HG03159 (cell line): ENCODE results near the gene ABT1.

Experiments used
- ATAC-seq: cut with Tn5 transposase; IDR thresholded peaks from one replicate; pipeline ENCODE4 v1.9.1; 2021; ENCODE audit warnings: mild to moderate bottlenecking, moderate library complexity; ENCODE audit not compliant: unreplicated experiment

Gene ABT1

GRCh38 chr6:26602262-26602661 lies 5.5 kb downstream of the ABT1 start:
- ATAC-seq = no peak

DNA sequence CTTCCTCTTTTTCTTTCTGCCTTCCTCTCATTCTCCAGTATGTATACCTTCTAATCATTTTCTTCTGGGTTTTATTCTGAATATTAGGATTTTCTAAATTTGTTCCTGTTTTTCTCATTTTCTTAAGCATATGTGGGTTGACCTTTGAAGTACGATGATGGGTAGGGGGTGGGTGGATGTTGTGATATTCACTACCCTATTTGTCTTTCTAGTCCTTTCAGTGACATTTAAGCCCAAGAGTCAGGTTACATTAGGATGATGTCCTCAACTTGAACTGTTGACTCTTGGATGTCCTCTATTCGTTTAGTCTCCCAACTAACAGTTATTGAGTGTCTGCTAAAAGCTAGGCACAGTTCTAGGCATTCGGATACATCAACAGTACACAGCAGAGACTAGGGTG lies 7.3 kb downstream of the ABT1 start:
- ATAC-seq = no peak

GRCh38 chr6:26604797-26605196 lies 8.0 kb downstream of the ABT1 start:
- ATAC-seq = no peak

DNA sequence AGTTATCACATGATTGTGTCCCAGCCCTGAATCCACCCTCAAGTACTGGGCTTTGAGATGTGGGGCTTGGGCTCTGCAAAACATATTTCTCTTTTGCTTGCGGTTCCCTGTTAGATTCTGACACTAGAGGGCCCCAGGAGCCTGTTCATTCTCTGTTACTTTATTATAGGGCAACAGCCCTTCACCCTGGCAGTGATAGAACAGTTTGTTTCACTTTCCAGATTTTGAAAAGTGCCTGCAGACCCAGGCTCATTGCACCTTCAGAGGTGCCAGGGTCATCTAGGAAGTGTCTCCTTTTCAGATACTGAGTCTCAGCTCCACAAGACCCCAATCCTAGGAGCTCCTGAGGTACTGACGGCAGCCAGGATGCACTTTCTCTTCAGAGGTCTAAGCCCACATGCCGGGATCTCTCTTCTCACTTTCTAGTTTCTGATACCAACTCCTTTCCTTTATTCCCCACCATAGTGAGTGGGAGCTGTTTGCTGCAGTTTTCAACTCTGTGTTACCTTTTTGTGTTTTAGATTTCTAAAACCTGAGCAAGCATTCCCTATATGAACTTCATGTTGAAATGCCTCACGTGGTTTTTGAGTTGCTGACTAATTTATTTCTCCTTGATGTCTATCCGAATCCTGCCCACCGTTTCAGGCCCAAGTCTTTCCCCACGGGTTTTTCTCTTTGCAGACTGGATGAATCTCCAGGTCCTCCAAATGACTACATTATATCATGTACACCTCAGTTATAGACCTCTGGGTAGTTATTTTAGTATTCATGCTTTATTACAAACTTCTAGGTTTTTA lies 10.9 kb downstream of the ABT1 start:
- peak; percentile 73 for ATAC-seq

- ATAC-seq = no peak
Observed at GRCh38 chr6:26609463-26609862, 12.7 kb downstream of the ABT1 start.

- ATAC-seq = no peak
Observed at GRCh38 chr6:26611599-26611998, 14.8 kb downstream of the ABT1 start.

GRCh38 chr6:26613201-26613600 lies 16.4 kb downstream of the ABT1 start:
- ATAC-seq = no peak

DNA sequence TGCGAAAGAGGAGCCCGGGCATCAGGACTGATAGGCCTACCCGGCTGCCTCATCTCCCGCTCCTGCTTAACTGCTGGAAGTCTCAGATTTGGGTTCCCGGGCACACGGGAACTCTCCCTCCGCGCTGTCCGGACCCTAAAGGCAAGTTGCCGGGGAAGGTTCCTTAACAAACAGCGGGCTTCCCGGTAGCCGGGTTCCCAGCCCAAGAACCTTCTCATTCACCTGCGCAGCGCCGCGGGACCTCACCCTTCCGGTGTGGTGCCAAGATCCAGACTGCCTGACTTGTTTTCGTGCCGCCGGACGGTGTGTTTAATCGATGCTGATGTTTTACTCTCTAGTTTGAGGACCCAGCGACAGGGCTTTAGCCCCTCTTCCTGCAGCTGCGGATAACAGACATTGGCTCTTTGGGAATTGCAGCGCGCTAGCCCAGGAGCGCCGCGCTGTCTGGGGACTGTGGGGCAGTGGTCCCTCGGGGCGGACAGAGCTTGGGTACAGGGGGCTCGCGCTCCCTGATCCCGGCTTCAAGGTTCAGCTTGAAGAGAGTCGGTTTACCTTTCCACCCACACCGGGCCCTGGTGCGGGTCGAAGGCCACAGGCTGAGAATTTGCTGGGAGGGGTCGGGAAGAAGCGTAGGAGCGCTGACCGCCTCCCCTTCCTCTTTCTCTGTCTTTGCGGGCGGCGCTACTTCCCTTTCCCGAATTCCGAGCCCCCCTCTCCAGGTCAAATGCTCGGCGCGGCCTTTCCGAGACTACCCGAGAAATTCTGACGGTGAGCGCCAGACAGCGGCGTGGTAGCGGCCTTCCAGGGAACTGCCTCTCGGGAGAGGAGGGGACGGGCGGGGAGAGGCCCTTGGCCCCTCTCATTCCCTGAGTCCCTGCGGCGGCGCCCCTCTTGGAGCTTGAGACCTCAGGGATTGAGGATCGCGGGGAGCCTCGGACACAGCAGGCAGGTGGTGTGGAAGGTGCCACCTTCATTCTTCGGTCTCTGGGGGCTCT lies 17.2 kb downstream of the ABT1 start:
- no peak for ATAC-seq

DNA sequence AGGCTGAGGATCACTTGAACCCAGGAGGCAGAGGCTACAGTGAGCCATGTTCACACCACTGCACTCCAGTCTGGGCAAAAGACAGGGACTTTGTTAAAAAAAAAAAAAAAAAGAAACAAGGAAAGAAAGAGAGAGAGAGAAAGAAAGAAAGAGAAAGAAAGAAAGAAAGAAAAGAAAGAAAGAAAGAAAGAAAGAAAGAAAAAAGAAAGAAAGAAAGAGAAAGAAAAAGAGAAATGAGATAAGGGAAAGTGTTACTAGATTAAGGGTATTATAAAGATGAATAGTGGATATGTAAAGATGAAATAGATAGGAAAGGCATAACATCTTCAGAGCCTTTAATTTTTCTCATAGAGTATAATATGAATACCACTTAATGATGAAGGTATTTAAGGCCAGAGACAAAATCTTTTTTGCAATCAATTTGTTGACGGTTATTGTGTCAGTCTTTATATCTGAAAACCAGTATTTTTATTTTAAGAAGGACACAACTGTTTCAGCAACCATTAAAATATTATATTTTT lies 26.6 kb downstream of the ABT1 start:
- no peak for ATAC-seq

GRCh38 chr6:26624557-26624956 lies 27.8 kb downstream of the ABT1 start:
- no peak for ATAC-seq

GRCh38 chr6:26627843-26628242 lies 31.1 kb downstream of the ABT1 start:
- ATAC-seq = no peak

DNA sequence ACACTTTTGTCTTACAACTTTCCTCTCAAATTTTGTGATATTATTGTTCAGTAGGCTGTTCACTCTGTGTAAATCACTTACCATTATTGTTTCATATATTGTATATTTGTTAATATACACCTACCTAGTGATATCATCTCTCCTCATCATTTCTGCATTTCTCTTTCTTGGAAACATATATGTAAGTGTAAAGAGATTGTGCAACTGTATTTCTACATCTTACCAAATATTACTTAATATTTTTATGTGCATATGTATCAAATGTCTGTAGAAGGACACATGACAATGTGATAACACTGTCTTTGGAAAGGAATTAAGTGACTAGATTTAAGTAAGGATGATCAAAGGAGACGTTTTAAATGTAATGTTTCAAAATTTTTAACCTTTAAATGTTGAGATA lies 32.6 kb downstream of the ABT1 start:
- no peak for ATAC-seq

DNA sequence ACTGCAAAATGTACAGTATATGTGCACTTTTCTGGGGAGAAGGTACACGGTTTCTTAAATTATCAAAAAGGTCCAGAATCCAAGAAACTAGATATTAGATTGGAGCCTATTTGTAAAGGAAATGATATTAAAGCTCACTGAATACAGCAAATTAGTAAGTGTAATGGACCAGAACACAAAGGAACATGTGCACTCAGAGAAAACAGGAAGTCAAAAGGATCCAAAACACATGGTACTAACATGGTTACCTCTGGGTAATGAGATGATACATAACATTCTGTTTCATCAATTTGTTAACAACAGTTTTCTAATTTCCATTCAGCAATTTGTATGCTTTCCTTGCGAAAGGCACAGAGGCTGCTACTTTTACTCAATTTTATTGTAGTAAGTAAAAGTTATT lies 44.1 kb downstream of the ABT1 start:
- no peak for ATAC-seq

DNA sequence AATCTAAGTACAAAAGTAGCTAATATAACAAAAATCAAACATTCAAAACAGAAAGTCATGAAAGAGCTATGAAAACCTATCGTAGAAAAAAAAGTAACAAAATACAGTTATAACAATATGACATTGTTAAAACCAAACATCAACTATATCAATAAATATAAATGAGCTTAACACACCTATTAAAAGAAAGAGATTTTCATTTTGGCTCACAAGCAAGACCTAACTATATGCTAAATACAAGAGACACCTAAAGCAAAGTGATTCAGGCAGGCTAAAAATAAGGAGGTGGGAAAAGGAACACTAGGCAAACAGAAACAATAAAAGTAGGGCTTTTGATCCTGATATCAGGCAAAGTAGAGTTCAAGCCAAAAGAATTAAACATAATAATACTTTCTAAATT lies 49.3 kb downstream of the ABT1 start:
- ATAC-seq = no peak
